Loucy (cell line): ENCODE data around the gene AKAP6.

Experiments used
- H2AFZ ChIP-seq: fragments of 200-600 bp; sonication (generic); 2 replicates; pipeline ENCODE4 v1.6.0; 2016; ENCODE audit warnings: antibody characterized with exemption, mild to moderate bottlenecking, low read length, moderate library complexity
- H3F3A ChIP-seq: fragments of 200-600 bp; 2 replicates; pipeline ENCODE4 v1.6.0; 2016; ENCODE audit warnings: antibody characterized with exemption, low read depth, mild to moderate bottlenecking
- H3K27me3 ChIP-seq: fragments of 200-600 bp; sonication (generic); 2 replicates; pipeline ENCODE4 v1.6.1; 2014; ENCODE audit warnings: low read length, mild to moderate bottlenecking; ENCODE audit not compliant: insufficient read depth, poor library complexity, severe bottlenecking
- H3K36me3 ChIP-seq: fragments of 200-600 bp; sonication (generic); 2 replicates; pipeline ENCODE4 v1.6.1; 2016; ENCODE audit warnings: low read length; ENCODE audit not compliant: insufficient read depth
- H3K4me1 ChIP-seq: fragments of 200-600 bp; sonication (generic); 2 replicates; pipeline ENCODE4 v1.5.1; 2014; ENCODE audit warnings: low read length, mild to moderate bottlenecking; ENCODE audit not compliant: insufficient read depth, poor library complexity, severe bottlenecking
- H3K4me2 ChIP-seq: fragments of 200-600 bp; sonication (generic); 2 replicates; pipeline ENCODE4 v1.6.0; 2014; ENCODE audit warnings: antibody characterized with exemption, low read length, low read depth, mild to moderate bottlenecking; ENCODE audit not compliant: poor library complexity, severe bottlenecking
- H3K4me3 ChIP-seq: fragments of 200-600 bp; sonication (generic); 2 replicates; pipeline ENCODE4 v1.5.1; 2014; ENCODE audit warnings: low read length, mild to moderate bottlenecking, mixed read lengths; ENCODE audit not compliant: poor library complexity, severe bottlenecking
- H3K79me2 ChIP-seq: fragments of 200-600 bp; sonication (generic); 2 replicates; pipeline ENCODE4 v1.6.1; 2014; ENCODE audit warnings: low read length; ENCODE audit not compliant: insufficient read depth
- H3K9ac ChIP-seq: fragments of 200-600 bp; sonication (generic); 2 replicates; pipeline ENCODE4 v1.6.0; 2014; ENCODE audit warnings: mild to moderate bottlenecking, low read depth, low read length, moderate library complexity; ENCODE audit not compliant: poor library complexity, severe bottlenecking
- H3K9me2 ChIP-seq: fragments of 200-600 bp; sonication (generic); replicated peaks from 2 replicates; pipeline ENCODE4 v1.6.1; 2016; ENCODE audit warnings: low read depth, low read length, mixed read lengths
- H3K9me3 ChIP-seq: fragments of 200-600 bp; sonication (generic); 2 replicates; pipeline ENCODE4 v1.6.1; 2014; ENCODE audit warnings: mild to moderate bottlenecking, antibody characterized with exemption, low read length, low read depth; ENCODE audit not compliant: insufficient read depth
- H4K20me1 ChIP-seq: fragments of 200-600 bp; sonication (generic); 2 replicates; pipeline ENCODE4 v1.6.0; 2014; ENCODE audit warnings: antibody characterized with exemption, low read length, mild to moderate bottlenecking; ENCODE audit not compliant: insufficient read depth, poor library complexity, severe bottlenecking
- EZH2phosphoT487 ChIP-seq: fragments of 200-600 bp; IDR thresholded peaks from 2 replicates; pipeline ENCODE4 v1.6.1; 2018; ENCODE audit warnings: antibody characterized with exemption, mild to moderate bottlenecking, moderate library complexity, borderline replicate concordance
- TF ChIP-seq, protein P1 (sequence below): fragments of 200-600 bp; sonication (generic); conservative IDR thresholded peaks from 2 replicates; pipeline ENCODE4 v1.5.1; 2014; ENCODE audit warnings: mild to moderate bottlenecking, antibody characterized with exemption, low read length

The AKAP6 gene

GRCh38 chr14:32702562-32702961 is 373.5 kb downstream of the AKAP6 start:
- Histone ChIP-seq H3F3A (no peaks in the 10 kb centered on the region), H3K4me1 (no peaks in the 10 kb centered on the region), H3K9me2 (no peaks in the 10 kb centered on the region), H3K4me3 (no peak overlapping the region), H3K79me2 (no peaks in the 10 kb centered on the region), H3K9me3 (no peaks in the 10 kb centered on the region), H3K4me2 (no peak overlapping the region), H3K36me3 (no peaks in the 10 kb centered on the region), H4K20me1 (no peaks in the 10 kb centered on the region), H2AFZ (no peak overlapping the region), H3K9ac (no peak overlapping the region), H3K27me3 (no peaks in the 10 kb centered on the region)
- TF ChIP-seq, protein P1, sequence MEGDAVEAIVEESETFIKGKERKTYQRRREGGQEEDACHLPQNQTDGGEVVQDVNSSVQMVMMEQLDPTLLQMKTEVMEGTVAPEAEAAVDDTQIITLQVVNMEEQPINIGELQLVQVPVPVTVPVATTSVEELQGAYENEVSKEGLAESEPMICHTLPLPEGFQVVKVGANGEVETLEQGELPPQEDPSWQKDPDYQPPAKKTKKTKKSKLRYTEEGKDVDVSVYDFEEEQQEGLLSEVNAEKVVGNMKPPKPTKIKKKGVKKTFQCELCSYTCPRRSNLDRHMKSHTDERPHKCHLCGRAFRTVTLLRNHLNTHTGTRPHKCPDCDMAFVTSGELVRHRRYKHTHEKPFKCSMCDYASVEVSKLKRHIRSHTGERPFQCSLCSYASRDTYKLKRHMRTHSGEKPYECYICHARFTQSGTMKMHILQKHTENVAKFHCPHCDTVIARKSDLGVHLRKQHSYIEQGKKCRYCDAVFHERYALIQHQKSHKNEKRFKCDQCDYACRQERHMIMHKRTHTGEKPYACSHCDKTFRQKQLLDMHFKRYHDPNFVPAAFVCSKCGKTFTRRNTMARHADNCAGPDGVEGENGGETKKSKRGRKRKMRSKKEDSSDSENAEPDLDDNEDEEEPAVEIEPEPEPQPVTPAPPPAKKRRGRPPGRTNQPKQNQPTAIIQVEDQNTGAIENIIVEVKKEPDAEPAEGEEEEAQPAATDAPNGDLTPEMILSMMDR = no peak
- no peak for TF ChIP-seq EZH2phosphoT487

GRCh38 chr14:32703183-32703621 is 374.1 kb downstream of the AKAP6 start:
- H3K36me3 ChIP-seq = no peaks in the 10 kb centered on the region
- H3K4me2 ChIP-seq = no peak overlapping the region
- H3F3A ChIP-seq = no peaks in the 10 kb centered on the region
- H3K9me3 ChIP-seq = no peaks in the 10 kb centered on the region
- no peak overlapping the region for H3K4me3 ChIP-seq
- H3K4me1 ChIP-seq = no peaks in the 10 kb centered on the region
- H3K79me2 ChIP-seq = no peaks in the 10 kb centered on the region
- no peaks in the 10 kb centered on the region for H4K20me1 ChIP-seq
- H3K9ac ChIP-seq = no peak overlapping the region
- H3K9me2 ChIP-seq = no peaks in the 10 kb centered on the region
- TF ChIP-seq EZH2phosphoT487 = no peak
- TF ChIP-seq, protein P1 = no peak
- no peaks in the 10 kb centered on the region for H3K27me3 ChIP-seq
- no peak overlapping the region for H2AFZ ChIP-seq

GRCh38 chr14:32706721-32707519 is 377.8 kb downstream of the AKAP6 start:
- H3F3A ChIP-seq = no peaks in the 10 kb centered on the region
- no peak overlapping the region for H2AFZ ChIP-seq
- H3K36me3 ChIP-seq = no peaks in the 10 kb centered on the region
- H3K9ac ChIP-seq = no peak overlapping the region
- H3K27me3 ChIP-seq = no peaks in the 10 kb centered on the region
- no peaks in the 10 kb centered on the region for H3K4me1 ChIP-seq
- no peaks in the 10 kb centered on the region for H4K20me1 ChIP-seq
- H3K9me2 ChIP-seq = no peaks in the 10 kb centered on the region
- no peaks in the 10 kb centered on the region for H3K9me3 ChIP-seq
- no peaks in the 10 kb centered on the region for H3K79me2 ChIP-seq
- no peak overlapping the region for H3K4me2 ChIP-seq
- no peak for TF ChIP-seq EZH2phosphoT487
- TF ChIP-seq, protein P1 = no peak
- no peak overlapping the region for H3K4me3 ChIP-seq
